LNCAP (cell line): Measurements from ENCODE around the gene EIF4B.

Experiments
- CTCF ChIP-seq: fragments of 450-650 bp; IDR thresholded peaks from 2 replicates; pipeline ENCODE4 v1.5.1; 2017; ENCODE audit warnings: mild to moderate bottlenecking

Gene EIF4B

GRCh38 chr12:52984136-52984535 is 22.1 kb upstream of the EIF4B start:
- no peak for TF ChIP-seq CTCF

- TF ChIP-seq CTCF, result no peak
Observed at GRCh38 chr12:52988898-52989297, 17.4 kb upstream of the EIF4B start.

- TF ChIP-seq CTCF, result no peak
Observed at GRCh38 chr12:52990206-52990605, 16.1 kb upstream of the EIF4B start.

- TF ChIP-seq CTCF, result no peak
Observed at GRCh38 chr12:52992699-52993557, 13.3 kb upstream of the EIF4B start.

GRCh38 chr12:52993558-52993869 is 12.7 kb upstream of the EIF4B start:
- no peak for TF ChIP-seq CTCF

GRCh38 chr12:53004178-53004577 is 2.1 kb upstream of the EIF4B start:
- TF ChIP-seq CTCF, result no peak

GRCh38 chr12:53004582-53004981 is 1.7 kb upstream of the EIF4B start:
- no peak for TF ChIP-seq CTCF
